ENCODE data around the gene HSPA5.
"Not testable (repeated sequence)": the region's sequence is repeated elsewhere in the genome, so short reads cannot be mapped to it uniquely, and the experiment has no call there.

The HSPA5 gene

DNA sequence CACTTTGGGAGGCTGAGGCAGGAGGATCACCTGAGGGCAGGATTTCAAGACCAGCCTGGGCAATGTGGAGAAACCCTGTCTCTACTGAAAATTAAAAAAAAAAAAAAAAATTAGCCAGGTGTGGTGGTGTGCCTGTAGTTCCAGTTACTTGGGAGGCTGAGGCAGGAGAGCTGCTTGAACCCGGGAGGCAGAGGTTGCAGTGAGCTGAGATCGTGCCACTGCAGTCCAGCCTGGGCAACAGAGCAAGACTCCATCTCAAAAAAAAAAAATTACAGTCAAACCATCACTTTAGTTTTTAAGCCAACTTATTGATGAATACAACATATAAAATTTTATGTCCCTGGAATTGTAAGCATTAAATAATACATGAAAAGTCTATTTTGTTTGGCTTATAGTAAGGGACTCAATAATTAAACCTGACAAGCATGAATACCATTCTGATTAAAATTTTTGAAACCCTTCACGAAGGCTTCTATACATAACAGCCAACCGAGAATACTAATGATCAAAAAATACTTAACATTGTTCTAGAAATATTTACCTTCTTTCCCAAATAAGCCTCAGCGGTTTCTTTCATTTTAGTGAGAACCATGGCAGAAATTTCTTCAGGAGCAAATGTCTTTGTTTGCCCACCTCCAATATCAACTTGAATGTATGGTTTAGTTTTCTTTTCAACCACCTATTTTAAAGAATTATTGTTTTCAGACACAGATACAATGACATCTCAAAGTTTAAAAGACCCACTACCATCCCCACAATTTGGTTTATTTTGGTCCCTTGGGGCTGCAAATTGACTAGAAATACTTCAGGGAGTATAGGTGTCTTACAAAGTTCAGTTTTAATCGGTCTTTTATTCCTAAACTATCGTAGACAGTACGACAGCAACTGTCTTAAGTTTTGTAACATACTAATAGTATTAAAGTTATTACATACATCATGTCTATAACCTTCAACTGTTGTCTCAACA is 1.2 kb downstream of the HSPA5 start:
- Histone ChIP-seq H3K4me1 (peaks cover 4% of the 10 kb centered on the region; the same call in 1 of the 2 replicates), H3K36me3 (peaks cover 57% of the 10 kb centered on the region), H3K27me3 (no peaks in the 10 kb centered on the region), H3K4me3 (ENCODE audit: low read depth, low read length) (peak overlapping the region; percentile 80), H3K9me3 (no peaks in the 10 kb centered on the region)
- TF ChIP-seq, protein P1, sequence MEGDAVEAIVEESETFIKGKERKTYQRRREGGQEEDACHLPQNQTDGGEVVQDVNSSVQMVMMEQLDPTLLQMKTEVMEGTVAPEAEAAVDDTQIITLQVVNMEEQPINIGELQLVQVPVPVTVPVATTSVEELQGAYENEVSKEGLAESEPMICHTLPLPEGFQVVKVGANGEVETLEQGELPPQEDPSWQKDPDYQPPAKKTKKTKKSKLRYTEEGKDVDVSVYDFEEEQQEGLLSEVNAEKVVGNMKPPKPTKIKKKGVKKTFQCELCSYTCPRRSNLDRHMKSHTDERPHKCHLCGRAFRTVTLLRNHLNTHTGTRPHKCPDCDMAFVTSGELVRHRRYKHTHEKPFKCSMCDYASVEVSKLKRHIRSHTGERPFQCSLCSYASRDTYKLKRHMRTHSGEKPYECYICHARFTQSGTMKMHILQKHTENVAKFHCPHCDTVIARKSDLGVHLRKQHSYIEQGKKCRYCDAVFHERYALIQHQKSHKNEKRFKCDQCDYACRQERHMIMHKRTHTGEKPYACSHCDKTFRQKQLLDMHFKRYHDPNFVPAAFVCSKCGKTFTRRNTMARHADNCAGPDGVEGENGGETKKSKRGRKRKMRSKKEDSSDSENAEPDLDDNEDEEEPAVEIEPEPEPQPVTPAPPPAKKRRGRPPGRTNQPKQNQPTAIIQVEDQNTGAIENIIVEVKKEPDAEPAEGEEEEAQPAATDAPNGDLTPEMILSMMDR (IDR thresholded peaks at IDR 0.05; ENCODE audit: low read depth, low read length): no peak
- DNase-seq: no peak

GRCh38 chr9:125238915-125239446 is 2.2 kb downstream of the HSPA5 start:
- peaks cover 4% of the 10 kb centered on the region; the same call in 1 of the 2 replicates for H3K4me1 ChIP-seq
- H3K9me3 ChIP-seq: no peaks in the 10 kb centered on the region
- H3K4me3 ChIP-seq (ENCODE audit: low read depth, low read length): peak overlapping the region; percentile 80
- TF ChIP-seq, protein P1 (IDR thresholded peaks at IDR 0.05; ENCODE audit: low read depth, low read length): no peak
- peaks cover 63% of the 10 kb centered on the region for H3K36me3 ChIP-seq
- DNase-seq: no peak
- H3K27me3 ChIP-seq: no peaks in the 10 kb centered on the region

GRCh38 chr9:125238127-125238914 is 2.8 kb downstream of the HSPA5 start:
- Histone ChIP-seq H3K4me3 (ENCODE audit: low read depth, low read length) (peak overlapping the region; percentile 80), H3K36me3 (peaks cover 69% of the 10 kb centered on the region), H3K9me3 (no peaks in the 10 kb centered on the region), H3K4me1 (peaks cover 4% of the 10 kb centered on the region; the same call in 1 of the 2 replicates), H3K27me3 (no peaks in the 10 kb centered on the region)
- TF ChIP-seq, protein P1 (IDR thresholded peaks at IDR 0.05; ENCODE audit: low read depth, low read length): no peak
- DNase-seq: no peak

DNA sequence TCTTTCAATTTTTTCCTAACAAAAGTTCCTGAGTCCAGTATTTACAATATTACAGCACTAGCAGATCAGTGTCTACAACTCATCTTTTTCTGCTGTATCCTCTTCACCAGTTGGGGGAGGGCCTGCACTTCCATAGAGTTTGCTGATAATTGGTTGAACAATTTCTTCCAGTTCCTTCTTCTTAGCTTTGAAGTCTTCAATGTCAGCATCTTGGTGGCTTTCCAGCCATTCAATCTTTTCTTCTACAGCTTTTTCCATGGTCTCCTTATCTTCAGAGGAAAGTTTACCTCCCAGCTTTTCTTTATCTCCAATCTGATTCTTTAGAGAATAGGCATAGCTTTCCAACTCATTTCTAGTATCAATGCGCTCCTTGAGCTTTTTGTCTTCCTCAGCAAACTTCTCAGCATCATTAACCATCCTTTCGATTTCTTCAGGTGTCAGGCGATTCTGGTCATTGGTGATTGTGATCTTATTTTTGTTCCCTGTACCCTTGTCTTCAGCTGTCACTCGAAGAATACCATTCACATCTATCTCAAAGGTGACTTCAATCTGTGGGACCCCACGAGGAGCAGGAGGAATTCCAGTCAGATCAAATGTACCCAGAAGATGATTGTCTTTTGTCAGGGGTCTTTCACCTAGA is 4.5 kb downstream of the HSPA5 start:
- Histone ChIP-seq H3K4me3 (ENCODE audit: low read depth, low read length) (peak overlapping the region; percentile 80), H3K36me3 (peaks cover 74% of the 10 kb centered on the region)
- DNase-seq, H3K4me1 ChIP-seq, H3K27me3 ChIP-seq, H3K9me3 ChIP-seq: not testable (repeated sequence)

DNA sequence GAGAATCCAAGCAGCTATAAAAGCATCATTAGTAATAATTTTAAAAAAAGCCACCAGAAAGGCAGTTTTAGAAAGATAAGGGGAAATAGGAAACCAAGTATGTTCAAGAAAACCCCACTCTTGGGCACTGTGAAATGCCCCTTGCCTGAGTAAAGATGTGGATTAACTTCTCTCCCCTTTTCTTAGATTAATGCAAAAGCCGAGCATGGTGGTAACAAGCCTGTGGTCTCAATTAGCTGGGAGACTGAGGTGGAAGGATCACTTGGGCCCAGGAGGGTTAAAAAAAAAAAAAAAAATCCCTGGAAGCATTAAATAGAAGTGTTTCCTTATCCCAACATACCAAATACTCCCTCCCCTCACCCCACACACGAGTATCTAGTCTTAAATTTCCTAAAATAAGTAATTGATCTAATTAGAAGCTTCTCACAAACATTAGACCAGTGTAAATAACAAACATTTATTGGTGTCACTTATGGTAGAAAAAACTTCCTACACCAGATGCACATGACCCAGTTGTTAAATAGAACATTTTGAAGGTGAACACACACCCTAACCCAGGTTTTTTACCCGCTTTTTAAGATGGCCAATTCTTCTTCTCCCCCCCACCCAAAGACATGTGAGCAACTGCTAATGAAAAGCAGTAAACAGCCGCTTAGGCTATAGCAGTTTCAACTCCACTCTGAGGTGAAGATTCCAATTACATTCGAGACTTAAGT is 5.2 kb downstream of the HSPA5 start:
- TF ChIP-seq, protein P1 (IDR thresholded peaks at IDR 0.05; ENCODE audit: low read depth, low read length): no peak
- H3K9me3 ChIP-seq: no peaks in the 10 kb centered on the region
- DNase-seq: no peak
- H3K4me1 ChIP-seq: peaks cover 4% of the 10 kb centered on the region; the same call in 1 of the 2 replicates
- peak overlapping the region; percentile 80 for H3K4me3 ChIP-seq (ENCODE audit: low read depth, low read length)
- H3K36me3 ChIP-seq: peaks cover 79% of the 10 kb centered on the region
- no peaks in the 10 kb centered on the region for H3K27me3 ChIP-seq

GRCh38 chr9:125234099-125234498 is 7.0 kb downstream of the HSPA5 start:
- not testable (repeated sequence) for H3K4me3 ChIP-seq (ENCODE audit: low read depth, low read length); H3K4me1 ChIP-seq; H3K9me3 ChIP-seq; H3K27me3 ChIP-seq; DNase-seq
- H3K36me3 ChIP-seq: peaks cover 66% of the 10 kb centered on the region
